AG10803 (cell line): Measurements from ENCODE around the gene KSR1.
A peak's percentile ranks its signal among the peaks of the same experiment; 100 is the strongest.

Source experiments
- DNase-seq: peaks from one replicate; pipeline ENCODE4 v3.0.0; 2010; ENCODE audit warnings: low read depth
- H3K4me3 ChIP-seq: 2 replicates; pipeline ENCODE4 v1.5.1; 2011; ENCODE audit warnings: mild to moderate bottlenecking, low read length, control low read depth
- TF ChIP-seq, protein P1 (sequence below): conservative IDR thresholded peaks from 2 replicates; pipeline ENCODE4 v1.5.1; 2011; ENCODE audit warnings: mild to moderate bottlenecking, low read length, control low read depth, inconsistent platforms

KSR1 gene

DNA sequence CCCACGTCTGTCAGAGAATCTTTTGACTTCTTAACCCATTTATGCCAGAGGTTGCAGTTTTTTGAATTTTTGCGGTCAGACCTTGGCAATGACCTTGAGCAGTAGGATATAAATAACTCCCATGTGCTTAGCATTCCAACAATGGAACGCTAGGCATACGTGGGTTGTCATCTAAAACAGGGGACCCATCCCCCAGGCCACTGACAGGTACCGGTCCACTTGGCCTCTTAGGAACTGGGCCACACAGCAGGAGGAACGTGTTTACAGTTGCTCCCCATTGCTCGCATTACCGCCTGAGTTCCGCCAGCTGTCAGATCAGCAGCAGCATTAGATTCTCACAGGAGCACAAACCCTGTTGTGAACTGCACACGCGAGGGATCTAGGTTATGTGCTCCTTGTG, 97.9 kb downstream of the KSR1 start:
- no peak overlapping the region for H3K4me3 ChIP-seq
- TF ChIP-seq, protein P1, sequence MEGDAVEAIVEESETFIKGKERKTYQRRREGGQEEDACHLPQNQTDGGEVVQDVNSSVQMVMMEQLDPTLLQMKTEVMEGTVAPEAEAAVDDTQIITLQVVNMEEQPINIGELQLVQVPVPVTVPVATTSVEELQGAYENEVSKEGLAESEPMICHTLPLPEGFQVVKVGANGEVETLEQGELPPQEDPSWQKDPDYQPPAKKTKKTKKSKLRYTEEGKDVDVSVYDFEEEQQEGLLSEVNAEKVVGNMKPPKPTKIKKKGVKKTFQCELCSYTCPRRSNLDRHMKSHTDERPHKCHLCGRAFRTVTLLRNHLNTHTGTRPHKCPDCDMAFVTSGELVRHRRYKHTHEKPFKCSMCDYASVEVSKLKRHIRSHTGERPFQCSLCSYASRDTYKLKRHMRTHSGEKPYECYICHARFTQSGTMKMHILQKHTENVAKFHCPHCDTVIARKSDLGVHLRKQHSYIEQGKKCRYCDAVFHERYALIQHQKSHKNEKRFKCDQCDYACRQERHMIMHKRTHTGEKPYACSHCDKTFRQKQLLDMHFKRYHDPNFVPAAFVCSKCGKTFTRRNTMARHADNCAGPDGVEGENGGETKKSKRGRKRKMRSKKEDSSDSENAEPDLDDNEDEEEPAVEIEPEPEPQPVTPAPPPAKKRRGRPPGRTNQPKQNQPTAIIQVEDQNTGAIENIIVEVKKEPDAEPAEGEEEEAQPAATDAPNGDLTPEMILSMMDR, result no peak
- peak; percentile 83 for DNase-seq

DNA sequence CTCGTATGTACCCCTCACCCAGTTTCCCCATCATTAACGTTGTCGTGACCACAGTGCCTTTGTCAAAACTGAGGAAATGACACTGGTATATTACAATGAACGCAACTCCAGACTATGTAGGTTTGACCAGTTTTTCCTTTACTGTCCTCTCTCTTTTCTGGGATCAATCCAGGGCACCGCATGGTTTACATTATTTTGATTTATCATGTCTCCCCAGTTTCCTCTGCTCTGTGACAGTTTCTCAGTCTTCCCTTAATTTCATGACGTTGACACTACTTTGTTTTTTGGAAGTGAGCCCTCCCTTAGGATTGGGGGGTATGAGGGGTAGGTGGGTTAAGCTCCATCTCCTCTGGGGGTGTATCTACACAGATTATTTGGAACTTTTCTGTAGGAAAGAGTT, 98.7 kb downstream of the KSR1 start:
- DNase-seq, result no peak
- TF ChIP-seq, protein P1, result no peak
- no peak overlapping the region for H3K4me3 ChIP-seq

DNA sequence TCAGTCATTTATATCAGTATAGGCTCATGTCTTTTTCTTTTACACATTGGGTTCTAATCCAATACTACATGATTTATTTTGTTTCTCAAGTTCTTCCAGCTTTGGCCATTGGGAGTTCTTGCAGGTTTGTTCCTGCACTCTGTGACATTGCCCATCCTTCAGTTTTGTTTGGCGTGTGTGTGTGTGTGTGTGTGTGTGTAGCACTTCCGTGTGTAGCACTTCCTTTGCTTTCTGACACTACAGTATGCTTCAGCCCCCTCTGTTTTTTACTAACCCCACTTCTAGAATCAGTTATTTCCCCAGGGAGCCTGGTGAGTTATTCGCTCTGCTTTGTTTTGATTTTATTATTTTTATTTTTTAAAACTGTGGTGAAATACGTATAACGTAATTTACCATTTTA, 99.1 kb downstream of the KSR1 start:
- no peak for DNase-seq
- TF ChIP-seq, protein P1, result no peak
- H3K4me3 ChIP-seq, result no peak overlapping the region

DNA sequence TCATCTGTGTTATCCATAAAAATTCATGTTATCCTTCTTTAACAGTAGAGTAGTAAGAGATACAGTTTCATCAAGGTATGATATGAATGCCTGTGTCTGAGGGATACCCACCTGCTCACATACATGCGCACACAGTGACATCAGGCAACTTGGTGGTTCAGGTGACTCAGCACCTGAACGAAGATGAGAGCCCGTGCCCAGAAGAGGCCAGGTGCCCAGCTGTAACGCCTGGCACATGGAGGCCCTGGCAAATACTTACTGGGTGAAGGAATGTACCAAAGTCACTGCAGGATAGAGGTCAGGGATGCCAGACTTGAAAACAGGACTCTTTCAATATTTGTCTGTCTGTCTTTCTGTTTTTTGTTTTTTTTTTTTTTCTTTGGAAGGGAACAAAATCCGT, 102.1 kb downstream of the KSR1 start:
- no peak for DNase-seq
- TF ChIP-seq, protein P1, result no peak
- H3K4me3 ChIP-seq, result no peak overlapping the region

DNA sequence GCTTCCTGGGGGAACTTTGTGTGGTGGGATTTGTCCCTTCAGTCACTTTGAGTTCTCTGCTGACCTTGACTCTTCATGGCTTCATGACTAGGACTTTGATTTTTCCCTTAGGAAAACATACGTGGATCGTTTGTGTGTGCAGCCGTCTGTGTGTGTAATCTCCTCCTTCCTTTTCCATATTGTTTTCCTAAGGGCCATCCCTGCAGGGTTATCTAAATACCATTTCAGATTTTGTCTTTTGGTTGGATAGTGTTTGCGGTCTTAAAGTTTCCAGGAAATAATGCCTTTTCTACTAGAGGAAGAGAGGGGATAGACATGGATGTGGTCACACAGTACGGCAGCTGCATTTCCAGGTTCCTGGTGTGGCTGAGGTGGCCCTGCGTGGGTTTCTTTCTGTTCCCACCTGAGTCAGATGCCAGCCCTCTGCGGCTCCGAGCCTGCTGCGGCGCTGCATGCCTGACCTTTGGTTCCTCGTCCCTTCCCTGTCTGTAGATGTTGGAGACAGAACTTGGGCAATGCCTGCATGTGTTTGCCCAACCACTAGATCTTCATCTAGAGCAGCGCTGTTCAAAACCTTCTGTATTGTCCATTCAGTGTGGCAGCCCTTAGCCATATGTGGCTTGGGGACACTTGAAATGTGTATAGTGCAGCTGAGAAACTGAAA, 102.7 kb downstream of the KSR1 start:
- no peak for DNase-seq
- TF ChIP-seq, protein P1, result no peak
- no peak overlapping the region for H3K4me3 ChIP-seq

DNA sequence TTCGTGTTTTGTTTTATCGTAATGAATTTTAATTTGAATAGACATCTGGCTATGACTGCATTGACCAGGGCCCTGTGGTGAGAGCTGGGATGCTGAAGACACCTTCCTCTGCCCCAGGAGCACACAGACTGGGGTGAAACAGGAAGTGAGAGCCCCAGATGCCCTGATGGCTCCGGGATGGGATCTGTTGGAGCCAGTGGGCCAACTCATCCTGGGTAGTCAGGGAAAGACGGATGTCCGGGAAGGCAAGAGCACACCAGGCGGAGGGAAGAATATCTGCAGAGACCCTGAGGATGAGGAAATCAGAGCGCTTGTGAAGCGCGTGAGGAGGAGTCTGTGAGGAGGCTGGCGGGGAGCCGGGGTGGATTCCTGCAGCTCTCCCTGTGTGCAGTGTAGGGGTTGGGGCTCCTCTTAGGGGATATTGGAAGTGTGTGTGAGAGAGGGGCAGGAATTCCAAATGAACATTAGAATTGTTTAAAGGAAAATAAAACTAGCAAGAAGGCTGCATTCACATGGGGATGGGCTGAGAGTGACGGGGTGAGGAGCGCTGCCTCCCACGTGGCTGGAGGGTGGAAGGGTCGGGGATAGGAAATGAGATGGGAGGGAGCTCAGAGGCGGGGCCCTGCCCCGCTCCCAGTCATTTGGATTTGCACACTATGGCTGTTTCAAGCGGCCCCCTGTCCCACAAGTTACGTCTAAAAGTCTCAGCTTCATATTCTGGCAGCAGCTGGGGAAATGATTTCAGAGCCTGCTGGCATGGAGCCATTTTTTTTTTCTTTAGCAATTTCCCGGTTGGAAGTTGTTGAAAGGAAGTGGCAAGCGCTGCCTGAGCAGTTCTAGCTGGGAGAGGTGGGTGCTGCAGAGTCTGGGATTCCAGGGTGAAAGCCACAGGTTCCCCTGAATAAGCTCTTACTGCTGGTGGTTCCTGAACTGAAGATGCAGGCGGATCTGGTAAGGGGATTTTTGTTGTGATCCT, 103.5 kb downstream of the KSR1 start:
- TF ChIP-seq, protein P1, result peak; percentile 49
- H3K4me3 ChIP-seq, result peak overlapping the region; percentile 20
- peak; percentile 89 for DNase-seq

DNA sequence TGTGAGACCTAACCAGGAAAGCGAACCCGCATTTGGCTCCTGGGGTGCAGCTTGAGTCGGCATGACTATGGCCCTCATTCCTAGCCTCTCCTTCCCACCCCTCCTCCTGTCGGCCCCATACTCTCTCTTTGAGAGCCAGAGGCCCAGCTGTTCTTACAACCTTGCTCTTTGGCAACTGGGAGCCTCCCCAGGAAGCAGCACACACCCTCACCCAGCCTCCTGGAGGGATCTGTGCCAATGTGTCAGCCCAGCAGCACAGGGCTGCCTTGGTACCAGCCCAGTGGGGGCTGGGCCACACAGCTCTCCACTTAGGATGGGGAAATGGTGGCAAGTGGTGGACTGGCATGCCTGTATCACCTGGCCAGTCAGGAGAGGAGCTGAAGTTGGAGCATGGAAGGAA, 104.4 kb downstream of the KSR1 start:
- H3K4me3 ChIP-seq, result peak overlapping the region; percentile 7
- DNase-seq, result no peak
- TF ChIP-seq, protein P1, result no peak
